ENCODE results near the gene LOXL1.

LOXL1 gene

DNA sequence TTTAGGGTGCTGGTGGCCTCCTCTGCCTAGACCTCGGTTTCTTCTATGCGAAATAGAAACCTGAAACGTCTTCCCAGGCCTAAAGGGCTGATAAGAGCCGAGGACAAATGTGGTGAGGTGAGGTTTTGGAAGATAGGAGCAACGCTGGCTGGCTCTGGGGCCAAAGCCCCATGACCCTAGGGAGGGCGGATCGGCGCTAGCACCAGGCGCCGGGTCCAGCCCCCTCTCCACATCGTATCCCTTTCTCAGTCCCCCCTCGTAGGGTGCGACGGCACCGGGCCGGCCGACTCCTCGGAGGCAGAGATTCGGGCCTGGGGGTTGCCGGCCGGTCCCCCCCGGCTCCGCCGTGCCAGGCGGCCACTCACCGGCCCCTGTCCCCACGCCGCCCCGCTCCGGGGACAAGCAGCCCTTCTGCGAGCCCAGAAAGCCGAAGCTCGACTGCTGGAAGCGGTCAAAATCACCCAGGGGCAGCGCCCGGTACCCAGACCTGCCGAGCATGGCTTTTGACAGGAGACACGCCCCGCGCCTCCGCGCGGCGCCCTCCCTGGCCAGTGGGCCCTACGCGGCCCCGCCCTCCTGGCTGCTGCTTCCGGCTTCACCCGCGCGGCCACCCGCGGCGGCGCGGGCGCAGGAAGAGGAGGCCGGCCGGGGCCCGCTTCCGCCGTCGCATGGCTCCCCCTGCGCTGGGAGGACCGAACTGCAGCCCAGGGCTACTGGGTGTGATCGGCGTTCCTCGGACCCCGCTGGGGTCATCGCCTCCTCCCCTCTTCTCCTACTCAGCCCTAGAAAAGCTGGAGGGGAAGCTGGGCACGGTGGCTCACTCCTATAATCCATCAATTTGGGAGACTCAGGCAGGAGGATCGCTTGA, 65.7 kb downstream of the LOXL1 start, which contains the start of gene STOML1:
Gene STOML1 (minus strand): TSS at position 570 of the 868 bp plus-strand sequence. CDS start 72 bp downstream, at position 498.
- H3K4me3 ChIP-seq (ENCODE audit: low read depth, low read length), result peak within 1 kb of the TSS; percentile 68
- in situ Hi-C loops (cut with HindIII; ENCODE audit: low sequenced_read_pairs), result loop anchor here (5.0 to 25.0 kb wide), 2 partner anchors 50 to 320 kb away; no protein-coding TSS in a partner anchor
- peak; percentile 80 for DNase-seq (ENCODE audit: low read depth)
- TF ChIP-seq, protein P1, sequence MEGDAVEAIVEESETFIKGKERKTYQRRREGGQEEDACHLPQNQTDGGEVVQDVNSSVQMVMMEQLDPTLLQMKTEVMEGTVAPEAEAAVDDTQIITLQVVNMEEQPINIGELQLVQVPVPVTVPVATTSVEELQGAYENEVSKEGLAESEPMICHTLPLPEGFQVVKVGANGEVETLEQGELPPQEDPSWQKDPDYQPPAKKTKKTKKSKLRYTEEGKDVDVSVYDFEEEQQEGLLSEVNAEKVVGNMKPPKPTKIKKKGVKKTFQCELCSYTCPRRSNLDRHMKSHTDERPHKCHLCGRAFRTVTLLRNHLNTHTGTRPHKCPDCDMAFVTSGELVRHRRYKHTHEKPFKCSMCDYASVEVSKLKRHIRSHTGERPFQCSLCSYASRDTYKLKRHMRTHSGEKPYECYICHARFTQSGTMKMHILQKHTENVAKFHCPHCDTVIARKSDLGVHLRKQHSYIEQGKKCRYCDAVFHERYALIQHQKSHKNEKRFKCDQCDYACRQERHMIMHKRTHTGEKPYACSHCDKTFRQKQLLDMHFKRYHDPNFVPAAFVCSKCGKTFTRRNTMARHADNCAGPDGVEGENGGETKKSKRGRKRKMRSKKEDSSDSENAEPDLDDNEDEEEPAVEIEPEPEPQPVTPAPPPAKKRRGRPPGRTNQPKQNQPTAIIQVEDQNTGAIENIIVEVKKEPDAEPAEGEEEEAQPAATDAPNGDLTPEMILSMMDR (IDR thresholded peaks at IDR 0.05; ENCODE audit: low read depth, low read length, missing control alignments), result peak; percentile 81

DNA sequence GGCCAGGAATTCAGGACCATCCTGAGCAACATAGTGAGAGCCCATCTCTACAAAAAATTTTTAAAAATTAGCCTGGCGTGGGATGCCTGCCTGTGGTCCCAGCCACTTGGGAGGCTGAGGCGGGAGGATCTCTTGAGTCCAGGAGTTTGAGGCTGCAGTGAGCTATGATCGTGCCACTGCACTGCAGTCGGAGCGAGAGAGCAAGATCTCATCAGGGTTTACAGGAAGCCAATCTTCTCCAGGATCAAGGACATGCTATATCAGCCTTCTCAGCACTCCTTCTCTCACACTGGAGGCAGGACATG, 66.3 kb downstream of the LOXL1 start:
- TF ChIP-seq, protein P1 (IDR thresholded peaks at IDR 0.05; ENCODE audit: low read depth, low read length, missing control alignments), result no peak
- DNase-seq (ENCODE audit: low read depth), result no peak
- H3K4me3 ChIP-seq (ENCODE audit: low read depth, low read length), result peak overlapping the region; percentile 68
- in situ Hi-C loops (cut with HindIII; ENCODE audit: low sequenced_read_pairs), result loop anchor here (5.0 to 25.0 kb wide), 2 partner anchors 50 to 320 kb away; no protein-coding TSS in a partner anchor

DNA sequence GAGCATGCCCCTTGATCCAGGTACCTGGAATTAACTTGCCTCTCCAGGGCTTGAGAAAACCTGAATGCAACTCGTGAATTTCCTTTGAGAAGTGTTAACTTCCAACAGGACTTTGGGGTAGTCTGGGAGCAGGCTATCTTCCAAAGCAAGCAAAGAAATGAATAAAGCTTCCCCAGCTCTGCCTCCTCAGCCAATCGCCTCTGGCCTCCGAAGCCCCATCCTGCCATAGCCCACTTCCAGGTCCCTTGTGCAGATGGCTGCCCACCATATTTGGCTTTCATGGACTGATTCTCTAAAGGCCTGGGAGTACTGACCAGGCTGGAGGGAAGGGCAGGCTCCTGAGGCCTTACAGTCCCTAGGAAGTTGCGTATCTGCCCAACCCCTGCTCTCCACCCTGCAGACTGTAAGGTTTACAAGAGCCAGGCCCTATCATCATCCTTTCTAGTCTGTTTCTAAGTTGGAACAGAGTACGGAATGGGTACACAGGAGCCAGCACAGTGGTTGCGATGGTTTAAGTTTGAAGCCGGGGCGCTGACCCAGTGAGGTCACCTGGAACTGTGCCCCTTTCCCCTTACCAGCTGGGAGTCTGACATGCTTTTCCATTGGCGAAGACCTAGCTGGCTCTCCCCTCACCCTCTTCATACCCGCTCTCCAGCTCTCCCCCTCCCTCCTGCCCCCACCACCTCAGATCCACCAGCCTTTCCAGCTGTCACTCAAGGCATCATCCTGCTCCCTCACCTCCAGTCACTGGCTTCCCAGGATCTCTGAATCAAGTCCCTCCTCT, 67.1 kb downstream of the LOXL1 start:
- no peak for DNase-seq (ENCODE audit: low read depth)
- TF ChIP-seq, protein P1 (IDR thresholded peaks at IDR 0.05; ENCODE audit: low read depth, low read length, missing control alignments), result no peak
- peak overlapping the region; percentile 96 for H3K4me3 ChIP-seq (ENCODE audit: low read depth, low read length)
- in situ Hi-C loops (cut with HindIII; ENCODE audit: low sequenced_read_pairs), result loop anchor here (5.0 to 25.0 kb wide), 2 partner anchors 49 to 319 kb away; no protein-coding TSS in a partner anchor

DNA sequence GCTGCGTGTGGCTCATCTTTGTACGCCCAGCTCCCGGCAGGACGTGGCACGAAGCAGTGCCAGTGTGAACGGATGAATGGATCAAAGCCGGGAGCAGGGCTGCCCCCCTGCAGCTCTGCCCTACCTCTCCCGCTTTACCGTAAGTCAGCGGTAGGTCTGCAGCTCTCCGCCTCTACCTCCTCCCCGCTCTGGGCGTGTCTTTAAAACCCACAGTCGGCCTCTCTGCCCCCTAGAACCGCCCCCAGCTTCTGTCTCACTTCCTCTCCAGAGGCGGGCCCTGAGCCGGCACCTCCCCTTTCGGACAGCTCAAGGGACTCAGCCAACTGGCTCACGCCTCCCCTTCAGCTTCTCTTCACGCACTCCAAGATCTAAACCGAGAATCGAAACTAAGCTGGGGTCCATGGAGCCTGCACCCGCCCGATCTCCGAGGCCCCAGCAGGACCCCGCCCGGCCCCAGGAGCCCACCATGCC, 68.2 kb downstream of the LOXL1 start, which contains the start of gene PML:
Gene PML (plus strand): TSS at position 304 of the 471 bp plus-strand sequence. CDS start 97 bp downstream, at position 401.
- peak; percentile 87 for DNase-seq (ENCODE audit: low read depth)
- TF ChIP-seq, protein P1 (IDR thresholded peaks at IDR 0.05; ENCODE audit: low read depth, low read length, missing control alignments), result no peak
- in situ Hi-C loops (cut with HindIII; ENCODE audit: low sequenced_read_pairs), result loop anchor here (5.0 to 25.0 kb wide), 2 partner anchors 48 to 318 kb away; no protein-coding TSS in a partner anchor
- peak within 1 kb of the TSS; percentile 96 for H3K4me3 ChIP-seq (ENCODE audit: low read depth, low read length)

DNA sequence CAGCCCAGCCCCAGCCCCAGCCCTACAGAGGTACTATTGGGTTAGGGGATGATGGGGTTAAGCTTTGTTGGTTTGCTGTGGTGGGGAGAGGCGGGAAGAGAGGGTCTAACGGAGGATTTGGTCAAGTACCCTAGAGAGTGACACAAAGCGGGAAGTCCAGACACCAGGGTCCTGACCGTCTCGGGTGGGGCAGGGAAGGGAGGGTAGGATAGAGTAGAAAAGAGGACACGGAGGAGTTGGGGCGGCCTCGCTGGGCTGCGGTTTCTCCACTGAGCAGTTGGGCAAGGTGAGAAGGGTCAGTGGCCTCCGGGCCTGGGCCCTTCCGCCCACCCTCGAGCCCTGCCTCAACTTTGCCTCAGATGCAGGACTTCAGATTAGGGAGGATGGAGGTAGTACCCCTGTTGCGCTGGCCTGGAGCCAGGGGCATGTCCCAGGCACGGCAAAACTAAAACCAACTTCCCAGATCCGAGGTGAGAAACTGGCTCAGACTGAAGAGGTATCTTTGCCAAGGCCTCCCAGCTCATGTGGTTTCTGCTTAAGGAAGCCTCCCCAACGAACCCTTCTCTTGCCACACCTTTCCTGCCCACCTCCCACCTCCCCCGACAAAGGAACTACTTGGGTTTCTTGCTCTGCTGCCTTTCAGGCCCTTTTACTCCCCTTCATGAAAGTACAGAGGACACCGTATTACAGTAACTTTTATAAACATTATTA, 68.8 kb downstream of the LOXL1 start:
- peak overlapping the region; percentile 96 for H3K4me3 ChIP-seq (ENCODE audit: low read depth, low read length)
- TF ChIP-seq, protein P1 (IDR thresholded peaks at IDR 0.05; ENCODE audit: low read depth, low read length, missing control alignments), result no peak
- DNase-seq (ENCODE audit: low read depth), result no peak
- in situ Hi-C loops (cut with HindIII; ENCODE audit: low sequenced_read_pairs), result loop anchor here (5.0 to 25.0 kb wide), 2 partner anchors 47 to 317 kb away; no protein-coding TSS in a partner anchor
